ENCODE data around the gene PSD. TPM values are rescaled to one million over a fixed set of nuclear protein-coding genes. Genes with fewer than 3 reads are reported as not detected.

The PSD gene
- total RNA-seq, 1 experiment from 2014 or later: 3.1 TPM

GRCh38 chr10:102408131-102408727, 10.4 kb downstream of the PSD start:
- in situ Hi-C loops (cut with HindIII; ENCODE audit: low sequenced_read_pairs): no loop called here
- DNase-seq (ENCODE audit: low spot score): no peak

GRCh38 chr10:102407425-102408130, 11.0 kb downstream of the PSD start:
- in situ Hi-C loops (cut with HindIII; ENCODE audit: low sequenced_read_pairs): no loop called here
- DNase-seq (ENCODE audit: low spot score): no peak

GRCh38 chr10:102406815-102407214, 11.8 kb downstream of the PSD start:
- in situ Hi-C loops (cut with HindIII; ENCODE audit: low sequenced_read_pairs): no loop called here
- no peak for DNase-seq (ENCODE audit: low spot score)

- in situ Hi-C loops (cut with HindIII; ENCODE audit: low sequenced_read_pairs): no loop called here
- no peak for DNase-seq (ENCODE audit: low spot score)
Observed at GRCh38 chr10:102405632-102406031, 13.0 kb downstream of the PSD start.

GRCh38 chr10:102405108-102405571, 13.4 kb downstream of the PSD start:
- in situ Hi-C loops (cut with HindIII; ENCODE audit: low sequenced_read_pairs): no loop called here
- DNase-seq (ENCODE audit: low spot score): no peak

- DNase-seq (ENCODE audit: low spot score): no peak
- in situ Hi-C loops (cut with HindIII; ENCODE audit: low sequenced_read_pairs): no loop called here
Observed at GRCh38 chr10:102404361-102405107, 14.1 kb downstream of the PSD start.

GRCh38 chr10:102403115-102403514, 15.5 kb downstream of the PSD start:
- DNase-seq (ENCODE audit: low spot score): no peak
- in situ Hi-C loops (cut with HindIII; ENCODE audit: low sequenced_read_pairs): no loop called here

- no peak for DNase-seq (ENCODE audit: low spot score)
- in situ Hi-C loops (cut with HindIII; ENCODE audit: low sequenced_read_pairs): no loop called here
Observed at GRCh38 chr10:102402512-102402896, 16.1 kb downstream of the PSD start.

GRCh38 chr10:102401735-102402511, 16.7 kb downstream of the PSD start:
- DNase-seq (ENCODE audit: low spot score): no peak
- in situ Hi-C loops (cut with HindIII; ENCODE audit: low sequenced_read_pairs): no loop called here

GRCh38 chr10:102401342-102401654, 17.3 kb downstream of the PSD start:
- in situ Hi-C loops (cut with HindIII; ENCODE audit: low sequenced_read_pairs): no loop called here
- no peak for DNase-seq (ENCODE audit: low spot score)

- in situ Hi-C loops (cut with HindIII; ENCODE audit: low sequenced_read_pairs): no loop called here
Observed at GRCh38 chr10:102400598-102401341, 17.8 kb downstream of the PSD start.

GRCh38 chr10:102400076-102400475, 18.5 kb downstream of the PSD start:
- in situ Hi-C loops (cut with HindIII; ENCODE audit: low sequenced_read_pairs): no loop called here
- DNase-seq (ENCODE audit: low spot score): no peak

More at GRCh38 chr10:102400598-102401341, 17.8 kb downstream of the PSD start:
- no peak for DNase-seq (ENCODE audit: low spot score)

GRCh38 chr10:102399217-102400021, 19.2 kb downstream of the PSD start:
- DNase-seq (ENCODE audit: low spot score): peak; percentile 85

GRCh38 chr10:102398172-102399020, 20.2 kb downstream of the PSD start:
- in situ Hi-C loops (cut with HindIII; ENCODE audit: low sequenced_read_pairs): no loop called here
- no peak for DNase-seq (ENCODE audit: low spot score)

More at GRCh38 chr10:102399217-102400021, 19.2 kb downstream of the PSD start:
- in situ Hi-C loops (cut with HindIII; ENCODE audit: low sequenced_read_pairs): no loop called here

GRCh38 chr10:102397222-102398171, 21.1 kb downstream of the PSD start:
- DNase-seq (ENCODE audit: low spot score): no peak
- in situ Hi-C loops (cut with HindIII; ENCODE audit: low sequenced_read_pairs): no loop called here

- in situ Hi-C loops (cut with HindIII; ENCODE audit: low sequenced_read_pairs): no loop called here
- DNase-seq (ENCODE audit: low spot score): no peak
Observed at GRCh38 chr10:102396730-102397151, 21.8 kb downstream of the PSD start.
